Epithelial cell of proximal tubule (primary cell): ENCODE measurements around the gene KIAA1958. TPM values are rescaled to one million over a fixed set of nuclear protein-coding genes. Genes with fewer than 3 reads are reported as not detected.

Experiments used
- DNase-seq: peaks from one replicate; pipeline ENCODE4 v3.0.0-alpha.2; 2011; ENCODE audit warnings: low read depth
- H3K4me3 ChIP-seq: 2 replicates; pipeline ENCODE4 v1.5.1; 2011; ENCODE audit warnings: low read depth, mild to moderate bottlenecking, low read length
- CTCF ChIP-seq: conservative IDR thresholded peaks from 2 replicates; pipeline ENCODE4 v1.5.1; 2012; ENCODE audit warnings: low read depth, mild to moderate bottlenecking, low read length
- total RNA-seq: library from RNA; depleted of rRNA; stranded (reverse); fragments of >200 nt; gene quantifications from 2 replicates; pipeline ENCODE4 v1.2.3, GENCODE V29; 2015

Gene KIAA1958
- total RNA-seq, 1 donor from 2014 or later = 3.4 TPM

DNA sequence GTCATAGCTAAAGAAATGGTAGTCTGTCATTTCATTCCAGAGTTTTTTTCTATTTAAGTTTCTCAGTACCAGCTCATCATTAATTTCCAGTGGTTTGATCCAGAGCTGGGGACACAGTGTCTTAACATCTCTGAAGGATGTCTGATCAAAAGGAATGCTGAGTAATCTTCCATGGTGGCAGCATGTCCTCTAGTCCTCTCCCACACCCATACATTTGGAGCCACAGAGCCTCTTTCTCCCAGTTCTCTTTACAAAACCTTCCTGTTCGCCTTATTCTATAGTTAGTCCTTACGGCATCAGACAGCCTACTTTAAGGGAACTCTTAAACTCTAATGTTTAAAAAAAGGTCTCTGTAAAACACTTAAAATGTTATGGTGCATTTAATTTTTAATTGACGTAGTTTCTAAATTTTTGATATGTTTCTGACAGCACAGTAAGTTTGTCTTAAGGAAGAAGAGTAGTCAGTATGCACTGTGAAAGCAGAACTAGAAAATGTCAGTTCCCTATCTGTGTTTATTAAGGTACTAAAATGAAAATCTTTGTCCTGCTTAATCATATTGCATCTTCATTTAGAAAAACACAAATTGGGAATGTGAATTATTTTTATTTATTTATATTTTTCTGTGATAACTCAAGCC, 134.5 kb downstream of the KIAA1958 start:
- no peak for TF ChIP-seq CTCF
- no peak for DNase-seq
- H3K4me3 ChIP-seq = no peak overlapping the region

DNA sequence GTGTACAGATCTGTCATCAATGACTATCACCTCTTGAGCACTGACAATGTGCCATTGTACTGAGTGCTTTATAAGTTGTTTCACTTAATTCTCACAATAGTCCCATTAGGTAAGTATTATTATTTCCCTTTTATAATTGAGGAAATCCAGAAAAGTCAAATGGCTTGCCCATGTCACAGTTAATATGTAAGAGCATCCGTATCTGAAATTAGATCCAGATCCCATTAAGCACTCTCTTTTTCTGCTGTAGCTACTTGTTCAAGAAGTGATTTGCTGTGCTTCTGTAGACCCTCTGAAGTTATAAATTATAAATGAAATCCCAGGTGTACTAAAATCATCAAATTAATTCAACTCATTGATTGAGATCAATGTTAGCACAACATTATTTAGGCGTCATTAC, 136.6 kb downstream of the KIAA1958 start:
- DNase-seq = no peak
- H3K4me3 ChIP-seq = no peak overlapping the region
- TF ChIP-seq CTCF = no peak

DNA sequence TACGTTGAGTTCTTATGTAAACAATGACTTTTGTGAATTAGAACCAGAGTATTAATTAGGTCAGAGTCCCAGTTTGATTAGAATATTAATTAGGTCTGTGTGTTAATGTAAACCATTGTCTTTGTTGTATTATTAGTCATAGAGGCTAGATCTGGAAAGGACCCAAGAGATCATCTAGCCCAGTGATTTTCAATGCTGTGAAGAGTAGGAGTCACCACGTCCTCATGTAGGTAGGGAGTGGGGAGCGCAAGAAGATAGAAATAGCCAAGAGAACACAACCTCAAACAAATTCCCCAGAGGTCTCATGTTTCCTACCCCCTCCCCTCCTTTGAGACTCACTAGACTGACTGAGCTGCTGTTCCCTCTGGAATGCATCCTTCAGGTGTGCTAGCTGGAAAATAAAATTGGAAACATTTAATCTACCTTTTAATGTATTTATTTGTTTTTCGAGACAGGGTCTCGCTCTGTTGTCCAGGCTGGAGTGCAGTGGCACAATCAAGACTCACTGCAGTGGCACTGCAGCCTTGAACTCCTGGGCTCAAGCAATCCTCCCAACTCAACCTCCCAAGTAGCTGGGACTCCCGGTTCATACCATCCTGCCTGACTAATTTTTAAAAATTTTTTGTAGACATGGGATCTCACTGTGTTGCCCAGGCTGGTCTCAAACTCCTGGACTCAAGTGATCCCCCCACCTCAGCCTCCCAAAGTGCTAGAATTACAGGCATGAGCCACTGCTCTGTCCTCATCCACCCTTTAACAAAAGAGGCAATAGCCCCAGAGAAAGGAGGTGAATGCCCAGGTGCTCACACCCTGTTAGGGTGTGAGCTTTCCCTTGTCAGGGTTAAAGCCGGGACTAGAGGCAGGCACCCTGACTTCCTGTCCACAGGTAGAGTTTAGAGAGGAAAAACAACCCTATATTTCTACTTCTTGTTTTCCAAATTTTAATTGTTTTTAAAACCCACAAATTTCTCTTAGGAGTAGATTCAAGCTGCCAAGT, 138.4 kb downstream of the KIAA1958 start:
- TF ChIP-seq CTCF = no peak
- no peak for DNase-seq
- no peak overlapping the region for H3K4me3 ChIP-seq

DNA sequence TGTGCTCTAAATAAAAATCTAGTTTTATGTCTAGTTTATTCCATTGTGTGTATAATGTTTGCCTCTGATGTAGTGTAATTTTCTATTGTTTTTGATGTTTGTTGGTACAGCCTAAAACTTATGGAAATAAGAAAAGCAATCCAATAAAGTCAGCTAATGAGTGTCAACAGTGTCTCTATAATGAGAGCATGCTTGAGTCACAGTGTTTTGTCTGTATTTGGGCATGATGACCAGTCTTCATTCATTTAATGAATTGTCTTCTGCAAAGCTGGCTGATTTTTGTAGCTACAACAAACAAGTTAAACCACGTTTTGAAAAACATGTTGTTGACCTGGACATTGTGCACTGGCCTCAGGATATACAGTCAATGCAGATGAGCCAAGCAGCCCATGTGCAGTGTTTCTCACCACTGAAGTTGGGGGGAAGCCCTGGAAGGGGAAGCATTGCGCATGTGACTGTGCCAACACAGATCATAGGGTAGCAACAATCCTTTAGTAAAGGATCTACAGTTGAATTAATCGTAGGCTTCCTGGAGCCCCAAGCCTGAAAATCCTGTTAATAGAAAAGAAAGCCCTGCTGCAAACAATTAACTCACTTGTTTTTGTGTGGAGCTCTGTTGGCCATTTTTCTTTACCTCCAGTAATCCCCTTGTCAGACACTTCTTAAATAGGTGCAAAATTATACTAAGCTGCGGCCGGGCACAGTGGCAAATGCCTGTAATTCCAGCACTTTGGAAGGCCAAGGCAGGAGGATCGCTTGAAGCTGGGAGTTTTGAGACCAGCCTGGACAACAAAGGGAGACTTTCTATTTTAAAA, 143.3 kb downstream of the KIAA1958 start:
- H3K4me3 ChIP-seq = no peak overlapping the region
- TF ChIP-seq CTCF = no peak
- DNase-seq = no peak

GRCh38 chr9:112631313-112632070, 144.9 kb downstream of the KIAA1958 start:
- no peak for TF ChIP-seq CTCF
- no peak overlapping the region for H3K4me3 ChIP-seq

GRCh38 chr9:112640311-112640710, 153.7 kb downstream of the KIAA1958 start:
- TF ChIP-seq CTCF = no peak
- no peak for DNase-seq
- H3K4me3 ChIP-seq = no peak overlapping the region

More at GRCh38 chr9:112631313-112632070, 144.9 kb downstream of the KIAA1958 start:
- no peak for DNase-seq
